T-helper 1 cell (primary cell): ENCODE results near the gene MECP2.
A peak's percentile ranks its signal among the peaks of the same experiment; 100 is the strongest.

ENCODE experiments used
- DNase-seq, 5 donors: peaks; one replicate each; pipeline ENCODE4 v3.0.0-alpha.2; 2012 to 2020

The MECP2 gene

GRCh38 chrX:154059231-154059630, 38.3 kb downstream of the MECP2 start:
- DNase-seq: no peak

GRCh38 chrX:154058214-154058997, 39.1 kb downstream of the MECP2 start:
- DNase-seq: no peak

- DNase-seq: no peak
Observed at GRCh38 chrX:154057791-154058190, 39.7 kb downstream of the MECP2 start.

DNA sequence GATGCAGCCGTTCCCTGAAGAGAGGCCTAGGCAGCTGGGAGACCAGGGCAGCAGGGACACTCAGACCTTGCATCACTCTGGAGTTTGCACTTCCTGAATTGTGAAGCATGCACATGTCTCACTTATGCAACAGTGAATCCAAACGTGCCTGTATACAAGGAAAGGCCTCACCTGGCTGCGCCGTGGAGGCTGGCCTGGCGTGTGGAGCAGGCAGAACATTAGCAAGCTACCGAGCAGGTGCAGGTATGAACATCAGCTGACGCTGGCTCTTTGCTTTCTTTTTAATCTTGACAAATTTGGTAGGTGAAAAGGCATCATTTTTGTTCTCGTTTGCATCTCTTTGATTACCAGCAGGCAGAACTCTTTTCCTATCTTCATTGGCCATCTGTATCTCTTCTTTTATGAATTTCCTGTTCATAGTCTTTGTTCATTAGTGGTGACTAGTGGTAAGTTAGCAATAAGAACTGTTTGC, 40.7 kb downstream of the MECP2 start:
- peak in 1 of 5 donors; percentile 5 for DNase-seq

GRCh38 chrX:154051201-154051810, 46.2 kb downstream of the MECP2 start:
- peak; percentile 23 to 68 (median 47) for DNase-seq

DNA sequence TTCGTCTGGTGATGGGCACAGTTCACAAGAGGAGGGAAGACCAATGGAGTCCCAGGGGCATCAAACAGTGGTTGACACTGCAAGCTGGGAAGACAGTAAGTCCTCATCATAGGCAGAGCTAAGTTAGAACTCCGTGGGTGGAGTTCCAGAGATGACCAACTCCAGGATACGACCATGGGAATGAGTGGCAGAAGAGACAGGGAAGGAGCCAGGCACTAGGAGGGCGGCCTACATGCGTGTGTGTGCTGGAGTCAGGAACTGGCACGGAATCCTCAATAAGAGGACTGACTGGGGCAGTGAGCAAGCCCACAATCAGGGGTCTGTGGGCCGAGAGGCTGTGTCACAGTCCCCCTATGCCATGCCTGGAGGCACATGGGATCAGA, 47.4 kb downstream of the MECP2 start:
- DNase-seq: no peak

DNA sequence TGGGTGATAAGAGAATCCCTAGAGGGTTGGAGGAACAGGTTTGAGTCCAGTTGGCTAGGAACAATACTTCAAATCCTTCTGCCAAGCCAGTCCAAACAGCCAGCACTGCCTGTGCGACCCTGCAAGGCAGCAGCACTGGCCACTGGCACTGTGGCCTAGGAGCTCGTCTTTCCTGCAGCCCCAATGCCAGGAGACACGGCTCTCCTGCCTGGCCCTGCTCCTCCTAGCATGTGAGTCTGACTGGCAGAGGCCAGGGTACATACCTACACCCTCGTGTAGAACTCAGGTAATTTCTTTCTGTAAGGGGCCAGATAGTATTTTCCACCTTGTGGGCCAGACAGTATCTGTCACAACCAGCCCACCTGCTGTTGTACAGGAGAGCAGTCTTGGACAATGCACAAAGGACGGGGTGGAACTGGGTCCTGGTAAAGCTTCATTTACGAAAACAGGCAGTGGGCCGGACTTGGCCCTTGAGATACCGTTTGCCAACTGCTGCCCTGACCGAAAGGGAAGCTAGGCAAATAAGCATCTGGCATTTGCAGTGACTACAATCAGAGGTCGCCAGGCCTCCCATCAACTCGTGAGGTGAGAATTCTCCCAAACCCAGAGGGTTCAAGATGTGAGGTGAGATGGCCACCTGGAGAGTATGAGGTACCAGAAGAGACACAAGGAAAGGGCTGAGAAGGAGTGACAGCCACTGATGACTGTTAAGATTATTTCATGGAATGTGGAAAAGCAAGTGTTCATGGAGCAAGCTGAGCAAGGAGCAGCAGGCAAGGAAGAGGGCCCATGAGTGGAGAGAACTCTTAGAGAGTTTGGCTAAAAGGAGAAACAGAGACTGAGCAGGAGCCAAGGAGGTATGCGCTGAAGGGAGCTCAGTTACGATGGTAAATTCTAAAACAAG, 48.1 kb downstream of the MECP2 start:
- DNase-seq: no peak

DNA sequence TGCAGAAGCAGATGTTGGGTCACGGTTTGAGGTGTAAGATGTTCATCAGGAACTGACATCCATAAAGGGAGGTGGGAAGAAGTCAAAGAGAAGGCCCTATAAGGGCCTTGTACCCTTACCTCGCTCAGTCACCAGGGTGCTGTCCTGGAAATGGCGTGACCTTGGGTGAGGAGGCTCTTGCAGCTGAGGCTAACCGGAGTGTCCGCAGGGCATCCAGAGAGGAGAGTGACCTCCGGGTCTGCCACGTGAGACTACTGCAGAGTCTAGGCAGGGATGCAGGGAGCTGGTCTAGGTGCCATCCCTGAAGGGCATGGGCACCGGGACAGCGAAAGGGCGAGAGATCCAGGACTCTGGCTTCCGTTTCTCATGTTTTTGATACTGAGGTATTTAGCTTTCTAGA, 49.1 kb downstream of the MECP2 start:
- DNase-seq: no peak

DNA sequence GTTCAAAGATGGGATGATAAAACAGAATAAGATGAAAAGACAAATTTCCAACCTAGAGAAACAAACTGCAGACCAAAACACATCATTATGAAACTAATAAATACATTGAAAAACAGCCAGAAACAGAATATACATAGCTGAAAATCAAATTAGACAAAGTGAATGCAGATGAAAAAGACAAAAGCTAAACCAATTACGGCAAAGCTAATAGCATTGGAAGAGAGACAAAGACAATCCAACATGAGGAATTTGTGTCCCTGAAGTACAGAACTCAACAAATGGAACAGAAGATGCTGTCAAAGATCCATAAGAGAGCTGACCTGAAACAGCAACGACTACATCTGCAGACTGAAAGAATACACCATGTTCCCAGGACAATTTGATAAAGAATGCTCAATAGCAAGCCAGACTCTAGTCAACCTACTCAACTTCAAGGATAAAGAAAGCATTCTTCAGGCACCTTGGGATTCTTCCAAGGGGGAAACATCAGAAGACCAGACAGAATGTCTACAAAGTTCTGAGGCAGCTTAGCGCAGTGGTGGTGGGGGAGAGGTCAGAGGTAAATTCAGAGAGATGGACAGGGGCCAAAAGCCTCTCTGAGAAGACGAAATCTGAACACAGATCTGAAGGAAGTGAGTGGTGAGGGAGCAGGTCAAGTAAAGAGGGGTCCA, 50.4 kb downstream of the MECP2 start:
- DNase-seq: no peak

DNA sequence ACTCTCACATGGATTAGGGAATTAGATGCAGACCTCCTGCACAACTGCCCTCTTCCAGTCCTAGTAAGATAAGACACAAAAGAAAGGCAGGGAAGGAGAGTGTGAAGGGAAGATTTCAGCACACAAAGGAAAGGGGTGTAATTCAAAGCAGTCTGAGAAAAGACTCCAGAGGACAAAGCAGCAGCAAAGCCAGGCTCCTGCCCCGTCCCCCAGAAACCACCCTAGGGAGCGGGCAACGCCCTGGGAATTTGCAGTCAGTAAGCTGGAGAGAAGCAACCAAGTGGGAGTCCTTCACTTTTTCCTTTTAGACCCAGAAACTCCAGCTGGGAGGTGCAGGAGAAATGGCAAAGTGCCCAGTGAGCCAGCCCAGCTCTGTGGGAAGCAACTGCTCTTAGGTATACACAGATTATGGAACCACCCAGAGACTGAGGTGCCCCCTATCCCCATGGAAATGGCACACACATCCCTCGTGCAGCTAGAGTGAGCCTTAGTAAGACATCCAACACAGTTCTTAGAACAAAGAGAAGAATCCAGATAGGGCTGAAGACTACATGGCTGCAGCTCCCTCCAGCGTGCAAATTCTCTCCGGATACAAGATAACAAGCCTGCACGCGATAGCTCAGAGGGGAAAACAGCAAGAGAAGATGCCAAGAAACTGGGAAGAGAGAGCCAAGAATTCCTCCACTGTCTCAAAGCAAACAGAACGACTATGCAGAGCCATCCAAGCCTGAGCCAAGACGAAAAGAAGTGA, 51.3 kb downstream of the MECP2 start:
- no peak for DNase-seq

DNA sequence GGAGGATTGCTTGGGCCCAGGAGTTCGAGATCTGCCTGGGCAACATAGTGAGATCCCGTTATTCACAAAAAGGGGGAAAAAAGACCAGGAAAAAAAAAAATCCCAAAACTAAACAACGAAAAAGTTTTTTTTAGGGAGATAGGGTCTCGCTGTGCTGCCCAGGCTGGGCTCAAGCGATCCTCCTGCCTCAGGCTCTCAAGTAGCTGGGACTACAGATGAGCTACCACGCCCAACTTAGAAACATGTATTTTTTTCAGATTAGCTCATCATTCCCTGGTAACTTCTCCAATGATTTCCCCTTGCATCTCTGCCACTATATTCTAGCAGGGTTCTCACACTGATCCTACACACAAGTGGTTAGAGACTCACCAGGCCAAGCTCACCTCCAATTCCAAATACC, 53.4 kb downstream of the MECP2 start:
- no peak for DNase-seq

DNA sequence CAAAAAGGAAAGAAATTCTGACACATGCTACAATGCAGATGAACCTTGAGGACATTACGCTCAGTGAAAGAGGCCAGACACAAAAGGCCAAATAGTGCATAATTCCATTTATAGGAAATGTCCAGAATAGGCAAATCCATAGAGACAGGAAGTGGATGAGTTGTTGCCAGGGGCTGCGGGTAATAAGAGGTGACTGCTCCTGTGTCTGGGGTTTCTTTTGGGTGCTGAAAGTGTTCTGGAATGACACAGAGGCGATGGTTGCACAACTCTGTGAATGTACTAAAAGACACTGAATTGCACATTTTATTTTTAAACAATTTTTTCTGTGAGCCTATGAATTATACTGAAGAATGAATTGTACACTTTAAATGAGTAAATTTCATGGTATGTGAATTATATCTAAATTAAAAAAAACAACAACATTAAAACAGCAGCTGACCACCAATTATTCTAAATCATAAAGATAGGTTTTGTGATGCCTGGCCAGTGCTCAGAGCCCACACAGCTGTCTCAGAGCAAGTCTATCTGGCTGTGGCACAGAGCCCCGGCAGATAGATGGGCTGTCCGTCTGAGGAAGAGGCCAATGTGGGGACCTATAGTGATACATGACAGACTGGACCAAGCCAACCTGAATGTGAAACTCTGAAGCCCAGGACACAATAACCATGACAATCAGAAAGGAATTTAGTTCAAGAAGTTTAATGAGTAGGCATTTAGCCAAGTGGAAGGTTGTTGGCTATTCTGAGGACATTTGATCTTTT, 54.3 kb downstream of the MECP2 start:
- no peak for DNase-seq

- no peak for DNase-seq
Observed at GRCh38 chrX:154040863-154041262, 56.7 kb downstream of the MECP2 start.

- no peak for DNase-seq
Observed at GRCh38 chrX:154040307-154040756, 57.2 kb downstream of the MECP2 start.

DNA sequence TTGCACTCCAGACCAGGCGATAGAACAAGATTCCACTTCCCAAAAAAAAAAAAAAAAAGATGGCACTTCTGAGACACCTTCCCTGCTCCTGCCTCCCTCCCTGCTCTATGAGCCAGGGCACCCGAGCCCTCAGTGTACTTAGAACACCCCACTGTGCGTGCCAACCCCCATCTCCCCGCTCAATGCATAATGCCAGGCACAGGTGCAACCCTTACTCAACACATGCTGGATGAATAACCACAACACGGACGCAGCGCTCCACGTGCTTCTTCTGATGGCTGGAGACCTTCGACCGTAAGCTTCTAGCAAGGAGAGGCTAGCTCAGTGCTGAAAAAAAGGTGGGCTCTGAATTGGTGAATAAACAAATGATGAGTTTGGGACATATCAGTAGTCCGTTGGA, 57.9 kb downstream of the MECP2 start:
- DNase-seq: no peak

GRCh38 chrX:154038656-154039055, 58.9 kb downstream of the MECP2 start:
- no peak for DNase-seq

DNA sequence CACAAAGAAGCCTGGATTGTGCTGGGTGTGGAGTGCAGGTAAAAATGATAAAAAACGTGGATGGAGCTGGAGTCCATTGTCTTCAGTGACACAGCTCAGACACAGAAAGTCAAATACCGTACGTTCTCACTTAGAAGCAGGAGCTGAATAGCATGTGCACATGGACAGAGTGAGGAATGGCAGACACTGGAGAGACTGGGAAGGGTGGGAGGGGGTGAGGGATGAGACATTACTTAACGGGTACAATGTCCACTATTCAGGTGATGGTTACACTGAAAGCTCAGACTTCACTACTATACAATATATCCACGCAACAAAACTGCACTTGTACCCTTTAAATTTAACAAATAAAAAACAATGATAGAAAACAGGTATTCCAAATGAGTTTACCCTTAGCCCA, 59.8 kb downstream of the MECP2 start:
- DNase-seq: no peak

DNA sequence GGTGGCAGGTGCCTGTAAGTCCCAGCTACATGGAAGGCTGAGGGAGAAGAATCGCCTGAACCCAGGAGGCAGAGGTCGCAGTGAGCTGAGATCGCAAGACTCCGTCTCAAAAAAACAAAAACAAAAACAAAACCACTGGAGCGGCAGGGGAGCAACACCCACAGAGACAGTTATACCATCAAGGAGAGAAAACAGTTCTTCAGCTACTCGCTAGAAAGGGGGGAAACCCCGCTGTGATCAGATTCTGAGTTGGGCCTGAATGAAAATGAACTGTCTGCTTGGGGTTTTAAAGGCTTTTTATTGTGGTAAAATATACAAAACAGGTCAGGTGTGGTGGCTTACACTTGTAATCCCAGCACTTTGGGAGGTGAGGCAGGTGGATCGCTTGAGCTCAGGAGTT, 61.0 kb downstream of the MECP2 start:
- peak in 1 of 5 donors; percentile 33 for DNase-seq

DNA sequence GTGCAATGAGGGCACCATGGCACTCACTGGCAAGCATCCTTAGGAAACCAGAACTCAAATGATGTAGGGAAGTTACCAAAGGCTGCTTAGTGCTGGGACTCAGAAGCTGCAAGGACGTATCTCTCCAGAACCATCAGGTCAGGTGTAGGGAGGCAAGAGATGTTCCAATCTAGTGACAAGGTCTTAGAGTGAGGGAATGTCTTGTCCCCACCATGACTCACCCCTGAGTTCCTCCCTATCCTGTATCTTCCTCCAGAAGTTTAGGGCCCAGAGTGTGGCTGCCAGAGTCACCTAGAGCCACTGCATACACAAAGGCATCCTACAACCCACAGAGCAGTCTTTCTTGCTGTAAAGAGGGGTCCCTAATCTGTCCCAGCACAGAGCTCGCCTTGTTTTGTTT, 63.7 kb downstream of the MECP2 start:
- no peak for DNase-seq

- no peak for DNase-seq
Observed at GRCh38 chrX:154032653-154033052, 64.9 kb downstream of the MECP2 start.

GRCh38 chrX:154032160-154032559, 65.4 kb downstream of the MECP2 start:
- DNase-seq: no peak
